Measurements from ENCODE around the gene LSM5.

LSM5 gene

DNA sequence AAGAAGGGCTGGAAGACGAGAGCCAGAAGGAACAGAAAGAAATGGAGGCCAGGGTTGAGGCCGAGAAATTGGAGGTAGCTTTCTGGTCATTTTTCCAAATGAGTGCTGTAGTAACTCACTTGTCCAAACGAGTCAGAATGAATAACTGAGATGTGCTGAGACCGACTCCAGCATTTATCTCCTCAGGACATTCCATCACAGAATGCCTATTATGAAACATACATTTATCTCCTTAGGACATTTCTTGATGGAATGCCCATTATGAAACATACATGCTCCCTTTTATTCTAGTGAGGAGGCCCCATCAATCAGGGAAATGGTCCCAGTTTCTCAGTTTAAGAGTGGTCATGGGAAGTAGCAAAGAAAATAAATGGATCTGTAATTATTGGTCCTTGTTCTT, 21.6 kb upstream of the LSM5 start:
- TF ChIP-seq, protein P1, sequence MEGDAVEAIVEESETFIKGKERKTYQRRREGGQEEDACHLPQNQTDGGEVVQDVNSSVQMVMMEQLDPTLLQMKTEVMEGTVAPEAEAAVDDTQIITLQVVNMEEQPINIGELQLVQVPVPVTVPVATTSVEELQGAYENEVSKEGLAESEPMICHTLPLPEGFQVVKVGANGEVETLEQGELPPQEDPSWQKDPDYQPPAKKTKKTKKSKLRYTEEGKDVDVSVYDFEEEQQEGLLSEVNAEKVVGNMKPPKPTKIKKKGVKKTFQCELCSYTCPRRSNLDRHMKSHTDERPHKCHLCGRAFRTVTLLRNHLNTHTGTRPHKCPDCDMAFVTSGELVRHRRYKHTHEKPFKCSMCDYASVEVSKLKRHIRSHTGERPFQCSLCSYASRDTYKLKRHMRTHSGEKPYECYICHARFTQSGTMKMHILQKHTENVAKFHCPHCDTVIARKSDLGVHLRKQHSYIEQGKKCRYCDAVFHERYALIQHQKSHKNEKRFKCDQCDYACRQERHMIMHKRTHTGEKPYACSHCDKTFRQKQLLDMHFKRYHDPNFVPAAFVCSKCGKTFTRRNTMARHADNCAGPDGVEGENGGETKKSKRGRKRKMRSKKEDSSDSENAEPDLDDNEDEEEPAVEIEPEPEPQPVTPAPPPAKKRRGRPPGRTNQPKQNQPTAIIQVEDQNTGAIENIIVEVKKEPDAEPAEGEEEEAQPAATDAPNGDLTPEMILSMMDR (IDR thresholded peaks at IDR 0.05; ENCODE audit: borderline replicate concordance, extremely low read depth, low read length, poor library complexity, severe bottlenecking), result no peak
- no peak for TF ChIP-seq EZH2 (IDR thresholded peaks at IDR 0.05; ENCODE audit: borderline replicate concordance, low read depth, low read length, severe bottlenecking)
- Histone ChIP-seq H4K20me1 (ENCODE audit: insufficient read depth, low read length) (0 out of 2 replicates have a peak, but pooled peaks cover 4% of the 10 kb centered on the region), H3K4me2 (ENCODE audit: insufficient read depth, low read length) (no peak overlapping the region), H3K9ac (ENCODE audit: low read depth, low read length) (no peak overlapping the region), H3K4me3 (ENCODE audit: low read depth in 1 of 2, low read length in 2 of 2) (no peak overlapping the region), H3K79me2 (ENCODE audit: insufficient read depth, low read length) (peaks cover 69% of the 10 kb centered on the region), H3K27me3 (ENCODE audit: insufficient read depth, low read length, poor library complexity) (no peaks in the 10 kb centered on the region), H3K9me3 (ENCODE audit: insufficient read depth, low read length, severe bottlenecking) (peaks cover 18% of the 10 kb centered on the region), H3K36me3 (ENCODE audit: insufficient read depth, low read length) (peaks cover 26% of the 10 kb centered on the region), H3K4me1 (ENCODE audit: insufficient read depth, low read length) (no peaks in the 10 kb centered on the region), H2AFZ (ENCODE audit: low read depth, low read length) (no peak overlapping the region), H3K27ac (ENCODE audit: low read length) (no peak overlapping the region)
- ATAC-seq (ENCODE audit: insufficient read depth, low read depth) (no peak), DNase-seq (no peak)

DNA sequence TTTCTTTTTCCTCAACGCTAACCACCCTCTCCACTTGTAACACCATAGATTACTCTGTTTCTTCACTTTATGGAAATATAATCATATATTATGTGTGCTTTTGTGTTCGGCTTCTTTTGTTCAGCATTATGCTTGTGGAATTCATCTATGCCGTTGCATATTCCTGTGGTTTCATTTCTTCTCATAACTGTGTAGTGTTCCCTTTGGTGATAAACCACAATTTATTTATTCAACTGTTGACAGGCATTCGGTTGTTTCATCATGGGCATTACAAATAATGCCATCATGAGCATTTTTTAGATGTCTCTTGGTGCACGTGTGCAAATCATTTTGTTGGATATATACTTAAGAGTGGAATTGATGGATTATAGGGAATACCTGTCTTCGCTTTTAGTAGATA, 17.2 kb upstream of the LSM5 start:
- peaks cover 9% of the 10 kb centered on the region for H3K9me3 ChIP-seq (ENCODE audit: insufficient read depth, low read length, severe bottlenecking)
- no peak for TF ChIP-seq EZH2 (IDR thresholded peaks at IDR 0.05; ENCODE audit: borderline replicate concordance, low read depth, low read length, severe bottlenecking)
- TF ChIP-seq, protein P1 (IDR thresholded peaks at IDR 0.05; ENCODE audit: borderline replicate concordance, extremely low read depth, low read length, poor library complexity, severe bottlenecking), result no peak

DNA sequence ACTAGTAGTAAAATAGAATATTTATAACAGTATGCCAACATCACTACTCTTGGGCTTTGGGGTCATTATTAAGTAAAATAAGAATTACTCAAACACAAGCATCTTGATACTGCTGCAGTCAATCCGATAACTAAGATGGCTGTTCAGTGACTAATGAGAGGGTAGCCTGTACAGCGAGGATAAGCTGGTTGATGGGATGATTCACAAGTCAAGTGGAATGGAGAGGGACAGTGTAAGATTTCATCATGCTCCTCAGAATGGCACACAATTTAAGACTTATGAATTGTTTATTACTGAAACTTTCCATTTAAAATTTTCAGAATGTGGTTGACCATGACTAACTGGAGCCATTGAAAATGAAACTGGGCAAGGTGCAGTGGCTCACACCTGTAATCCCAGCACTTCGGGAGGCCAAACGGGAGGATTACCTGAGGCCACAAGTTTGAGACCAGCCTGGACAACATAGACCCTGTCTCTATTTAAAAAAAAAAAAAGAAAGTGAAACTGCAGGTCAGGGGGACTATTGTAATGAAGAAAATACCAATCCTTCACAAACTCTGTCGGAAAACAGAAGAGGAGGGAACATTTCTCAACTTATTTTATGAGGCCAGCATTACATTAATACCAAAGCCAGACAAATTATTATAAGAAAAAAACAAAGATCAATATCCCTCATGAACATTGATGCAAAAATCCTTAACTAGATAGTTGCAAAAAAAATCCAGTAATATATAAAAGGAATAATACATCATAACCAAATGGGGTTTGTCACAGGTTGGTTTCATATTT, 16.3 kb upstream of the LSM5 start:
- Histone ChIP-seq H3K36me3 (ENCODE audit: insufficient read depth, low read length) (peaks cover 12% of the 10 kb centered on the region), H3K9ac (ENCODE audit: low read depth, low read length) (no peak overlapping the region)

More for the DNA sequence above, 17.2 kb upstream of the LSM5 start:
- Histone ChIP-seq H3K4me2 (ENCODE audit: insufficient read depth, low read length) (no peak overlapping the region), H4K20me1 (ENCODE audit: insufficient read depth, low read length) (peaks cover 10% of the 10 kb centered on the region; the same call in 1 of the 2 replicates), H3K4me1 (ENCODE audit: insufficient read depth, low read length) (no peaks in the 10 kb centered on the region), H3K9ac (ENCODE audit: low read depth, low read length) (no peak overlapping the region), H3K36me3 (ENCODE audit: insufficient read depth, low read length) (peaks cover 12% of the 10 kb centered on the region), H3K27me3 (ENCODE audit: insufficient read depth, low read length, poor library complexity) (no peaks in the 10 kb centered on the region), H3K4me3 (ENCODE audit: low read depth in 1 of 2, low read length in 2 of 2) (no peak overlapping the region), H3K79me2 (ENCODE audit: insufficient read depth, low read length) (peaks cover 90% of the 10 kb centered on the region), H3K27ac (ENCODE audit: low read length) (no peak overlapping the region), H2AFZ (ENCODE audit: low read depth, low read length) (no peak overlapping the region)
- ATAC-seq (ENCODE audit: insufficient read depth, low read depth) (no peak), DNase-seq (no peak)

More for the DNA sequence above, 16.3 kb upstream of the LSM5 start:
- no peaks in the 10 kb centered on the region for H3K4me1 ChIP-seq (ENCODE audit: insufficient read depth, low read length)
- H3K4me2 ChIP-seq (ENCODE audit: insufficient read depth, low read length), result no peak overlapping the region
- H3K27ac ChIP-seq (ENCODE audit: low read length), result no peak overlapping the region
- ATAC-seq (ENCODE audit: insufficient read depth, low read depth) (no peak), DNase-seq (no peak)
- H4K20me1 ChIP-seq (ENCODE audit: insufficient read depth, low read length), result peaks cover 16% of the 10 kb centered on the region; the same call in 1 of the 2 replicates
- H3K79me2 ChIP-seq (ENCODE audit: insufficient read depth, low read length), result peaks cover 91% of the 10 kb centered on the region
- TF ChIP-seq, protein P1 (IDR thresholded peaks at IDR 0.05; ENCODE audit: borderline replicate concordance, extremely low read depth, low read length, poor library complexity, severe bottlenecking), result no peak
- TF ChIP-seq EZH2 (IDR thresholded peaks at IDR 0.05; ENCODE audit: borderline replicate concordance, low read depth, low read length, severe bottlenecking), result no peak
- no peaks in the 10 kb centered on the region for H3K27me3 ChIP-seq (ENCODE audit: insufficient read depth, low read length, poor library complexity)
- H3K9me3 ChIP-seq (ENCODE audit: insufficient read depth, low read length, severe bottlenecking), result peaks cover 4% of the 10 kb centered on the region
- H2AFZ ChIP-seq (ENCODE audit: low read depth, low read length), result no peak overlapping the region
- H3K4me3 ChIP-seq (ENCODE audit: low read depth in 1 of 2, low read length in 2 of 2), result no peak overlapping the region
